HEK293 (cell line): ENCODE measurements around the gene FAM83D.
A peak's percentile ranks its signal among the peaks of the same experiment; 100 is the strongest.

Experiments used
- GLI2 ChIP-seq: fragments of 450-650 bp; formaldehyde crosslinking; IDR thresholded peaks from 2 replicates; pipeline ENCODE4; 2017; ENCODE audit warnings: missing biosample characterization, missing genetic modification characterization, low read depth, borderline replicate concordance
- GLIS1 ChIP-seq: fragments of 450-650 bp; formaldehyde crosslinking; IDR thresholded peaks from 2 replicates; pipeline ENCODE4 v1.5.1; 2016; ENCODE audit warnings: missing biosample characterization, missing genetic modification characterization
- PRDM4 ChIP-seq: fragments of 450-650 bp; formaldehyde crosslinking; IDR thresholded peaks from 2 replicates; pipeline ENCODE4 v1.5.1; 2017; ENCODE audit warnings: missing biosample characterization, missing genetic modification characterization
- RBAK ChIP-seq: fragments of 450-650 bp; formaldehyde crosslinking; IDR thresholded peaks from 2 replicates; pipeline ENCODE4 v1.5.1; 2016; ENCODE audit warnings: missing biosample characterization, missing genetic modification characterization
- SCRT1 ChIP-seq: fragments of 450-650 bp; formaldehyde crosslinking; IDR thresholded peaks from 2 replicates; pipeline ENCODE4 v1.5.1; 2016; ENCODE audit warnings: missing biosample characterization, missing genetic modification characterization, borderline replicate concordance
- ZIC2 ChIP-seq: fragments of 450-650 bp; formaldehyde crosslinking; IDR thresholded peaks from 2 replicates; pipeline ENCODE4 v1.5.1; 2016; ENCODE audit warnings: missing biosample characterization, missing genetic modification characterization
- ZNF138 ChIP-seq: fragments of 450-650 bp; formaldehyde crosslinking; IDR thresholded peaks from 2 replicates; pipeline ENCODE4 v1.5.1; 2016; ENCODE audit warnings: missing biosample characterization, missing genetic modification characterization, borderline replicate concordance
- ZNF18 ChIP-seq: fragments of 450-650 bp; formaldehyde crosslinking; IDR thresholded peaks from 2 replicates; pipeline ENCODE4 v1.5.1; 2016; ENCODE audit warnings: missing biosample characterization, missing genetic modification characterization
- ZNF202 ChIP-seq: fragments of 450-650 bp; formaldehyde crosslinking; IDR thresholded peaks from 2 replicates; pipeline ENCODE4 v1.5.1; 2016; ENCODE audit warnings: missing biosample characterization, missing genetic modification characterization, borderline replicate concordance
- ZNF394 ChIP-seq: fragments of 450-650 bp; formaldehyde crosslinking; IDR thresholded peaks from 2 replicates; pipeline ENCODE4 v1.5.1; 2016; ENCODE audit warnings: missing biosample characterization, missing genetic modification characterization, mild to moderate bottlenecking, moderate library complexity, borderline replicate concordance
- ZNF416 ChIP-seq: fragments of 450-650 bp; formaldehyde crosslinking; IDR thresholded peaks from 2 replicates; pipeline ENCODE4 v1.5.1; 2016; ENCODE audit warnings: missing biosample characterization, missing genetic modification characterization
- ZNF548 ChIP-seq: fragments of 450-650 bp; formaldehyde crosslinking; IDR thresholded peaks from 2 replicates; pipeline ENCODE4 v1.5.1; 2016; ENCODE audit warnings: missing biosample characterization, missing genetic modification characterization
- ZNF580 ChIP-seq: fragments of 450-650 bp; formaldehyde crosslinking; IDR thresholded peaks from 2 replicates; pipeline ENCODE4 v1.5.1; 2016; ENCODE audit warnings: missing biosample characterization, missing genetic modification characterization
- ZNF596 ChIP-seq: fragments of 450-650 bp; IDR thresholded peaks from 2 replicates; pipeline ENCODE4 v1.5.0; 2018; ENCODE audit warnings: missing biosample characterization, mild to moderate bottlenecking, missing genetic modification characterization, moderate library complexity
- ZNF660 ChIP-seq: fragments of 450-650 bp; IDR thresholded peaks from 2 replicates; pipeline ENCODE4 v1.5.1; 2018; ENCODE audit warnings: missing biosample characterization, mild to moderate bottlenecking, missing genetic modification characterization
- ZNF747 ChIP-seq: fragments of 450-650 bp; formaldehyde crosslinking; IDR thresholded peaks from 2 replicates; pipeline ENCODE4 v1.5.1; 2016; ENCODE audit warnings: missing biosample characterization, missing genetic modification characterization
- ZSCAN23 ChIP-seq: fragments of 450-650 bp; formaldehyde crosslinking; IDR thresholded peaks from 2 replicates; pipeline ENCODE4 v1.5.1; 2016; ENCODE audit warnings: missing biosample characterization, missing genetic modification characterization
- TF ChIP-seq, protein P1 (sequence below): fragments of 450-650 bp; IDR thresholded peaks from 2 replicates; pipeline ENCODE4 v1.5.1; 2018; ENCODE audit warnings: missing biosample characterization, mild to moderate bottlenecking, missing genetic modification characterization
- TF ChIP-seq, protein P2 (sequence below): fragments of 450-650 bp; formaldehyde crosslinking; IDR thresholded peaks from 2 replicates; pipeline ENCODE4 v1.5.1; 2016; ENCODE audit warnings: missing biosample characterization, missing genetic modification characterization, low read depth
- TF ChIP-seq, protein P3 (sequence below): fragments of 450-650 bp; IDR thresholded peaks from 2 replicates; pipeline ENCODE4 v1.5.1; 2018; ENCODE audit warnings: missing biosample characterization, missing genetic modification characterization
- TF ChIP-seq, protein P4 (sequence below): fragments of 450-650 bp; formaldehyde crosslinking; conservative IDR thresholded peaks from 2 replicates; pipeline ENCODE4 v1.5.1; 2016; ENCODE audit warnings: low read depth, missing biosample characterization, missing genetic modification characterization

Gene FAM83D

DNA sequence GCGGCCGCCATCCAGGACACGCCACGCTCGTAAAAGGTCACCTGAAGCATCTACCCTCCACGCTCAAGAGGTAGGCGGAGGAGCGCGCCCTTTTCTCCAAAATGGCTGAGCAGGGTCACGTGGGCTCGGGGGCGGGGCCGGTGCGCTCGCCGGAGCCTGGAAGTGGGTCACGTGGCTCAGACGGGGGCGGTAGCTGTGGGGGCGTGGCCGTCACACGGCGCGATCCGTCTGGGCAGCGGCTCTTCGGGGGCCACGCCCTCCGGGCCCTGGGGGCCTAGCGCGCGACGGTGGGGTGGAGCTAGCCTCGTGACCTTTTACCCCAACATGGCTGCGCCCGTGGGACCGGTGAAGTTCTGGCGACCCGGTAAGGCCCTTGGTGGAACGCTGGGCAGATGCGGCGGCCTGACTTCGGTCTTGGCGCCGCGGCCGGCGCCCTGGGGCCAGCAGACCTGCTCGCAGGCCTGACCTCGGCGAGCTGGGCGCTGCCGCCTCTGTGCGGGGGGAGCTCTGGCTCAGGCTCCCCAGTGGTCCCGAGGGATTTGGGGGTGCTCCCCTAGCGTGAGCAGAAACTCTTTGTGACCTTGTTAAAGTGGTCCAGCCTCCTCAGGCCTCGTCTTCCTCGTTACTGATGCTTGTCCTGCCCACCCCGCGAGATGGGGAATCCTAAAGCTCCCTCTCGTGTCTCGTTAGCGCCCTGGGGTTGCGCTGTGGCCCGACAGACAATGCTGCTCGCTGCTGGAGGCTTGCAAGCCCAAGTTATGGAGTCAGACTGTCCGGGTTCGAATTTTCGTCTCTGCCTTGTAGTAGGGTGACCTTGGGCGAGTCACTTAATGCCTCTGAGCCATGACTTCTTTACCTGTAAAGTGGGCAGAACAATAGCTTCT, 36.1 kb downstream of the FAM83D start, which contains the start of gene DHX35 (continued):
- TF ChIP-seq, protein P1, sequence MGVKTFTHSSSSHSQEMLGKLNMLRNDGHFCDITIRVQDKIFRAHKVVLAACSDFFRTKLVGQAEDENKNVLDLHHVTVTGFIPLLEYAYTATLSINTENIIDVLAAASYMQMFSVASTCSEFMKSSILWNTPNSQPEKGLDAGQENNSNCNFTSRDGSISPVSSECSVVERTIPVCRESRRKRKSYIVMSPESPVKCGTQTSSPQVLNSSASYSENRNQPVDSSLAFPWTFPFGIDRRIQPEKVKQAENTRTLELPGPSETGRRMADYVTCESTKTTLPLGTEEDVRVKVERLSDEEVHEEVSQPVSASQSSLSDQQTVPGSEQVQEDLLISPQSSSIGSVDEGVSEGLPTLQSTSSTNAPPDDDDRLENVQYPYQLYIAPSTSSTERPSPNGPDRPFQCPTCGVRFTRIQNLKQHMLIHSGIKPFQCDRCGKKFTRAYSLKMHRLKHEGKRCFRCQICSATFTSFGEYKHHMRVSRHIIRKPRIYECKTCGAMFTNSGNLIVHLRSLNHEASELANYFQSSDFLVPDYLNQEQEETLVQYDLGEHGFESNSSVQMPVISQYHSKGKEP (tag by site-specific recombination): no peak
- peak; percentile 87 for TF ChIP-seq GLIS1
- TF ChIP-seq ZSCAN23: no peak
- TF ChIP-seq ZNF747 (tag by site-specific recombination): no peak
- TF ChIP-seq ZIC2 (tag by site-specific recombination): peak; percentile 37
- no peak for TF ChIP-seq ZNF596 (tag by site-specific recombination)
- TF ChIP-seq, protein P2, sequence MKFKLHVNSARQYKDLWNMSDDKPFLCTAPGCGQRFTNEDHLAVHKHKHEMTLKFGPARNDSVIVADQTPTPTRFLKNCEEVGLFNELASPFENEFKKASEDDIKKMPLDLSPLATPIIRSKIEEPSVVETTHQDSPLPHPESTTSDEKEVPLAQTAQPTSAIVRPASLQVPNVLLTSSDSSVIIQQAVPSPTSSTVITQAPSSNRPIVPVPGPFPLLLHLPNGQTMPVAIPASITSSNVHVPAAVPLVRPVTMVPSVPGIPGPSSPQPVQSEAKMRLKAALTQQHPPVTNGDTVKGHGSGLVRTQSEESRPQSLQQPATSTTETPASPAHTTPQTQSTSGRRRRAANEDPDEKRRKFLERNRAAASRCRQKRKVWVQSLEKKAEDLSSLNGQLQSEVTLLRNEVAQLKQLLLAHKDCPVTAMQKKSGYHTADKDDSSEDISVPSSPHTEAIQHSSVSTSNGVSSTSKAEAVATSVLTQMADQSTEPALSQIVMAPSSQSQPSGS: no peak
- TF ChIP-seq ZNF548: no peak
- TF ChIP-seq ZNF394: peak; percentile 7; the same call in 1 of the 2 replicates
- no peak for TF ChIP-seq RBAK (tag by site-specific recombination)
- TF ChIP-seq ZNF416 (tag by site-specific recombination): no peak
- TF ChIP-seq, protein P3, sequence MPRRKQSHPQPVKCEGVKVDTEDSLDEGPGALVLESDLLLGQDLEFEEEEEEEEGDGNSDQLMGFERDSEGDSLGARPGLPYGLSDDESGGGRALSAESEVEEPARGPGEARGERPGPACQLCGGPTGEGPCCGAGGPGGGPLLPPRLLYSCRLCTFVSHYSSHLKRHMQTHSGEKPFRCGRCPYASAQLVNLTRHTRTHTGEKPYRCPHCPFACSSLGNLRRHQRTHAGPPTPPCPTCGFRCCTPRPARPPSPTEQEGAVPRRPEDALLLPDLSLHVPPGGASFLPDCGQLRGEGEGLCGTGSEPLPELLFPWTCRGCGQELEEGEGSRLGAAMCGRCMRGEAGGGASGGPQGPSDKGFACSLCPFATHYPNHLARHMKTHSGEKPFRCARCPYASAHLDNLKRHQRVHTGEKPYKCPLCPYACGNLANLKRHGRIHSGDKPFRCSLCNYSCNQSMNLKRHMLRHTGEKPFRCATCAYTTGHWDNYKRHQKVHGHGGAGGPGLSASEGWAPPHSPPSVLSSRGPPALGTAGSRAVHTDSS (tag by site-specific recombination): no peak
- TF ChIP-seq ZNF660 (tag by site-specific recombination): no peak
- no peak for TF ChIP-seq ZNF138 (tag by site-specific recombination)
- TF ChIP-seq PRDM4: no peak
- no peak for TF ChIP-seq ZNF18 (tag by site-specific recombination)
- TF ChIP-seq GLI2 (tag by site-specific recombination): no peak
- TF ChIP-seq, protein P4, sequence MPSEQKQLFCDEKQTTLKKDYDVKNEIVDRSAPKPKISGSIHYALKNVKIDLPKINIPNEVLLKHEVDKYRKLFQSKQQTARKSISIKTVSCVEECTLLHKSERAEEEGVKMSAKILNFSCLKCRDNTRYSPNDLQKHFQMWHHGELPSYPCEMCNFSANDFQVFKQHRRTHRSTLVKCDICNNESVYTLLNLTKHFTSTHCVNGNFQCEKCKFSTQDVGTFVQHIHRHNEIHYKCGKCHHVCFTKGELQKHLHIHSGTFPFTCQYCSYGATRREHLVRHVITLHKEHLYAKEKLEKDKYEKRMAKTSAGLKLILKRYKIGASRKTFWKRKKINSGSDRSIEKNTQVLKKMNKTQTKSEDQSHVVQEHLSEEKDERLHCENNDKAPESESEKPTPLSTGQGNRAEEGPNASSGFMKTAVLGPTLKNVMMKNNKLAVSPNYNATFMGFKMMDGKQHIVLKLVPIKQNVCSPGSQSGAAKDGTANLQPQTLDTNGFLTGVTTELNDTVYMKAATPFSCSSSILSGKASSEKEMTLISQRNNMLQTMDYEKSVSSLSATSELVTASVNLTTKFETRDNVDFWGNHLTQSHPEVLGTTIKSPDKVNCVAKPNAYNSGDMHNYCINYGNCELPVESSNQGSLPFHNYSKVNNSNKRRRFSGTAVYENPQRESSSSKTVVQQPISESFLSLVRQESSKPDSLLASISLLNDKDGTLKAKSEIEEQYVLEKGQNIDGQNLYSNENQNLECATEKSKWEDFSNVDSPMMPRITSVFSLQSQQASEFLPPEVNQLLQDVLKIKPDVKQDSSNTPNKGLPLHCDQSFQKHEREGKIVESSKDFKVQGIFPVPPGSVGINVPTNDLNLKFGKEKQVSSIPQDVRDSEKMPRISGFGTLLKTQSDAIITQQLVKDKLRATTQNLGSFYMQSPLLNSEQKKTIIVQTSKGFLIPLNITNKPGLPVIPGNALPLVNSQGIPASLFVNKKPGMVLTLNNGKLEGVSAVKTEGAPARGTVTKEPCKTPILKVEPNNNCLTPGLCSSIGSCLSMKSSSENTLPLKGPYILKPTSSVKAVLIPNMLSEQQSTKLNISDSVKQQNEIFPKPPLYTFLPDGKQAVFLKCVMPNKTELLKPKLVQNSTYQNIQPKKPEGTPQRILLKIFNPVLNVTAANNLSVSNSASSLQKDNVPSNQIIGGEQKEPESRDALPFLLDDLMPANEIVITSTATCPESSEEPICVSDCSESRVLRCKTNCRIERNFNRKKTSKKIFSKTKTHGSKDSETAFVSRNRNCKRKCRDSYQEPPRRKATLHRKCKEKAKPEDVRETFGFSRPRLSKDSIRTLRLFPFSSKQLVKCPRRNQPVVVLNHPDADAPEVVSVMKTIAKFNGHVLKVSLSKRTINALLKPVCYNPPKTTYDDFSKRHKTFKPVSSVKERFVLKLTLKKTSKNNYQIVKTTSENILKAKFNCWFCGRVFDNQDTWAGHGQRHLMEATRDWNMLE (tag by site-specific recombination): peak; percentile 44; the same call in 1 of the 2 replicates
- TF ChIP-seq ZNF580 (tag by site-specific recombination): peak; percentile 64
- TF ChIP-seq ZNF202 (tag by site-specific recombination): no peak
- TF ChIP-seq SCRT1: peak; percentile 70; the same call in 1 of the 2 replicates
